Central memory CD8-positive, alpha-beta T cell (primary cell): ENCODE data around the gene ATL3.
"Not testable (repeated sequence)": the region's sequence is repeated elsewhere in the genome, so short reads cannot be mapped to it uniquely, and the experiment has no call there.

Experiments used
- ATAC-seq: fragments of 150-1000 bp; cut with Tn5 transposase; replicated peaks from 2 replicates; pipeline ENCODE4 v1.10.0; 2022; ENCODE audit warnings: mild to moderate bottlenecking, moderate FRiP score, moderate number of reproducible peaks; ENCODE audit not compliant: poor library complexity, severe bottlenecking; ENCODE audit errors: extremely low read depth
- DNase-seq, 2 donors: peaks; one replicate each; pipeline ENCODE4 v3.0.0; 2021; ENCODE audit warnings: low spot score in 2 of 2
- H3K27ac Mint-ChIP-seq: one replicate; pipeline ENCODE4 v1.8.0; 2022; ENCODE audit warnings: low read depth, mild to moderate bottlenecking, moderate library complexity, mixed read lengths
- H3K27me3 Mint-ChIP-seq: one replicate; pipeline ENCODE4 v1.8.0; 2022; ENCODE audit warnings: mixed read lengths
- H3K36me3 Mint-ChIP-seq: one replicate; pipeline ENCODE4 v1.8.0; 2022; ENCODE audit warnings: mild to moderate bottlenecking, moderate library complexity, mixed read lengths; ENCODE audit not compliant: insufficient read depth
- H3K4me1 Mint-ChIP-seq: one replicate; pipeline ENCODE4 v1.8.0; 2022; ENCODE audit warnings: mixed read lengths
- H3K4me3 Mint-ChIP-seq: one replicate; pipeline ENCODE4 v1.8.0; 2022; ENCODE audit warnings: mild to moderate bottlenecking, moderate library complexity, mixed read lengths
- H3K9me3 Mint-ChIP-seq: one replicate; pipeline ENCODE4 v1.8.0; 2022; ENCODE audit warnings: mixed read lengths

ATL3 gene

DNA sequence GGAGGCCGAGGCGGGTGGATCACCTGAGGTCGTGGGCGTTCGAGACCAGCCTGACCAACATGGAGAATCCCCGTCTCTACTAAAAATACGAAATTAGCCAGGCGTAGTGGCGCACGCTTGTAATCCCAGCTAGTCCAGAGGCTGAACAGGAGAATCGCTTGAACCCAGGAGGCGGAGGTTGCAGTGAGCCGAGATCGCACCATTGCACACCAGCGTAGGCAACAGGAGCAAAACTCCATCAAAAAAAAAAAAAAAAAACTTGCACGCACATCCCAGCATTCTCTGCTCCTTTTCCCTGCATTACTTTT, 934 bp upstream of the ATL3 start:
- no peaks in the 10 kb centered on the region for H3K9me3 Mint-ChIP-seq
- ATAC-seq: no peak
- peaks cover 24% of the 10 kb centered on the region for H3K4me1 Mint-ChIP-seq
- no peaks in the 10 kb centered on the region for H3K27me3 Mint-ChIP-seq
- no peaks in the 10 kb centered on the region for H3K36me3 Mint-ChIP-seq
- DNase-seq: no peak
- H3K4me3 Mint-ChIP-seq: peak overlapping the region; percentile 85
- H3K27ac Mint-ChIP-seq: no peak overlapping the region

DNA sequence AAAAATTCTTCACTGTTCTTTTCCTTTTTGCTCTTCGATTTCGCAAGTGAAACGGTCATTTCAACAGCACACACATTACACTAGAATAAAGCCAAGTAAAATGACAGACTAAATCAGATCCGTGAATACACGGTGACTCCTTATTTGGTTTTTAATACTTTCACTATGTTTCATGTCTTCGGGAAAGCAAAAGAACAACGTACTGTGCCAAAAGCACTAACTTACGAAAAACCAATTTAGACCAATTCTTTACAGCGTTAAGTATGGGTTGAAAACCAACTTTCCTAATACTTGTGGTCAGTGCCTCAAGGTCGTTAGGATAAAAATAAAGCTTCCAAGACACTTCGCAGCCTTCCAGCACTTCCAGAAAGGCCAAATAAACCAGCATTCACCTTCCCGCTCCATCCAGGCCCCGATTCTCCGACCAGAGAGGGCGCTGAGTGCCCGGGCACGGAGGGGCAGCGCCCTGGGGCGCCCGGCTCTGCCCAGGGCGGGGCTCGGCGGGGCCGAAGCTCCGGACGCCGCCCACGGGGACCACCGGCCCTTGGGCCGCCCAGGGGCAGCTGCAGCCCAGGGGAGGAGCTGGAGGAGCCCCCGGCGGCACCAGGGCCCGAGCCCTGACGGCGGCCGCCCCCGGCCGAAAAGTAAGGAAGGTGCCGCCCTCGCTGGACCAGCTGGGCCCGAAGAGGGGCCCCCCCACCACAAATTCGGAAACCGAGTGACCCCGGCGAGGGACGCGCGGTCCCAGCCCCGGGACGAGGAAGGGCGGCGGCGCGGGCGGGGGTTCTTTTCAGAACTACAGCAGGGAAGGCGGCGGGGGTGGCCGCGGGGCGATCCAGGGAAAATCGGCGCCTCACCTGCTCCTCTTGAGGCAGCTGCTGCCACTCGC, 499 bp downstream of the ATL3 start:
- Mint-ChIP-seq H3K27me3 (no peaks in the 10 kb centered on the region), H3K27ac (peak overlapping the region; percentile 71), H3K4me3 (peak overlapping the region; percentile 85), H3K9me3 (no peaks in the 10 kb centered on the region), H3K36me3 (no peaks in the 10 kb centered on the region), H3K4me1 (peaks cover 24% of the 10 kb centered on the region)
- ATAC-seq (peak; percentile 17), DNase-seq (no peak)

DNA sequence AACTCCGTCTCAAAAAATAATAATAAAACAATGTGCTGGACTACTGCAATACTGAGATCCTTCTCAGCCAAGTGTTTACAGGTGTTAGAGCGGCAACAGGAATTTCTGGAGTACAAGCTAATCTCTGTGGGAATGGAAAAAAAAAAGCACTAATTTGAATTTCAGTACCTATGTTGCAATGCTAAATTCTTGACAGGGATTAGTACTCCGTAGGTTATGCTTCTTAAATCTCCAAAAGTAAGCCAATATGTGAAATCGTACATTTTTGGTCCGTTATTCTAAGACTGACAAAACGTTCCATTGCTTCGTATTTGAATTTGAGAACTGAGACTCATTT, 1.1 kb downstream of the ATL3 start:
- Mint-ChIP-seq H3K4me1 (peaks cover 24% of the 10 kb centered on the region), H3K4me3 (peak overlapping the region; percentile 85), H3K27me3 (no peaks in the 10 kb centered on the region), H3K9me3 (no peaks in the 10 kb centered on the region), H3K27ac (peak overlapping the region; percentile 71), H3K36me3 (no peaks in the 10 kb centered on the region)
- no peak for DNase-seq
- no peak for ATAC-seq

- H3K4me3 Mint-ChIP-seq: no peak overlapping the region
- ATAC-seq (no peak), DNase-seq (no peak)
- no peaks in the 10 kb centered on the region for H3K9me3 Mint-ChIP-seq
- H3K27me3 Mint-ChIP-seq: no peaks in the 10 kb centered on the region
- no peak overlapping the region for H3K27ac Mint-ChIP-seq
- H3K4me1 Mint-ChIP-seq: peaks cover 37% of the 10 kb centered on the region
- H3K36me3 Mint-ChIP-seq: no peaks in the 10 kb centered on the region
These were observed 3.0 kb downstream of the ATL3 start for GRCh38 chr11:63667995-63668795.

- Mint-ChIP-seq H3K4me1 (peaks cover 38% of the 10 kb centered on the region), H3K27me3 (no peaks in the 10 kb centered on the region), H3K9me3 (no peaks in the 10 kb centered on the region), H3K4me3 (no peak overlapping the region), H3K36me3 (no peaks in the 10 kb centered on the region), H3K27ac (no peak overlapping the region)
- DNase-seq (no peak), ATAC-seq (no peak)
These were observed 4.3 kb downstream of the ATL3 start for GRCh38 chr11:63666874-63667273.

- peaks cover 3% of the 10 kb centered on the region for H3K36me3 Mint-ChIP-seq
- no peak overlapping the region for H3K4me3 Mint-ChIP-seq
- no peak for DNase-seq
- ATAC-seq: no peak
- no peaks in the 10 kb centered on the region for H3K27me3 Mint-ChIP-seq
- no peaks in the 10 kb centered on the region for H3K9me3 Mint-ChIP-seq
- H3K27ac Mint-ChIP-seq: no peak overlapping the region
- H3K4me1 Mint-ChIP-seq: peaks cover 38% of the 10 kb centered on the region
These were observed 7.4 kb downstream of the ATL3 start for GRCh38 chr11:63663809-63664208.

GRCh38 chr11:63660972-63661371, 10.2 kb downstream of the ATL3 start:
- peaks cover 15% of the 10 kb centered on the region for H3K36me3 Mint-ChIP-seq
- H3K4me1 Mint-ChIP-seq: peaks cover 33% of the 10 kb centered on the region
- H3K27me3 Mint-ChIP-seq: no peaks in the 10 kb centered on the region
- H3K9me3 Mint-ChIP-seq: no peaks in the 10 kb centered on the region
- peak overlapping the region; percentile 78 for H3K27ac Mint-ChIP-seq
- DNase-seq: no peak
- no peak overlapping the region for H3K4me3 Mint-ChIP-seq
- ATAC-seq: no peak

DNA sequence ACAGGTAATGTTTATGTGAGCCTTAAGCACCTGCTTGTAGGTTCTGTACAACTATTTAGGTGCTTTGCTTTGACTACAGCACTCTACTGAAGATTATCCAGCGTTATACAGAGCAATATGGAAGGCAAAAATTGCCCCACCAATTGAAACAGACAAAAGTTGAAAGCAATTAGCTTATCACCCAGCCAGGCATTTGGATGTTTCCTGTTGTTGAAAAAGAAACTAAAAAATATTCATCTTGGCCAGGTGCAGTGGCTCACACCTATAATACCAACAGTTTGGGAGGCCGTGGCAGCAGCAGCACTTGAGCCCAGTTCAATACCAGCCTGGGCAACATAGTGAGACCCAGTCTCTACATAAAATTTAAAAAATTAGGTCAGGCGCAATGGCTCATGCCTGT, 18.5 kb downstream of the ATL3 start:
- Mint-ChIP-seq H3K27me3 (no peaks in the 10 kb centered on the region), H3K36me3 (peaks cover 43% of the 10 kb centered on the region), H3K9me3 (no peaks in the 10 kb centered on the region), H3K4me1 (peaks cover 21% of the 10 kb centered on the region), H3K4me3 (no peak overlapping the region), H3K27ac (peak overlapping the region; percentile 32)
- DNase-seq: no peak
- ATAC-seq: no peak

DNA sequence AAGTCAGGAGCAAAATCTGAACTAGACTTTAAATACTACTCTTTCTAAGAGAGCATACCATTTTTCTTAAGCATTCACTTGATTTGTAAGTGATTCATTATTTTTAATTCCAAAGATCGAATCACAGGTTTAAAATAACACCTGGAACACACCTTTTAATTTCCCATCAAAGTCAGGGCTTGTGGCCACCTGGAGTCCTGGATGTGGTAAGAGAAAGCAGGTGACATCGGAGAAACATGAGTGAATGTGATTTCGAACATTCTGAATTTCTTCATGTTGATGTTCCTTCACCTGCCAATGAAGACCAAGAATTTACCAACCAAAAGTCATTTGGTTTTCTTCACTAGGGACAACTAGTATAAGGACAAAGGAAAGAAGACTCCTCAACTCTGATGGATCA, 28.0 kb downstream of the ATL3 start:
- no peaks in the 10 kb centered on the region for H3K27me3 Mint-ChIP-seq
- H3K27ac Mint-ChIP-seq: no peak overlapping the region
- no peak for DNase-seq
- H3K4me1 Mint-ChIP-seq: no peaks in the 10 kb centered on the region
- no peaks in the 10 kb centered on the region for H3K9me3 Mint-ChIP-seq
- H3K36me3 Mint-ChIP-seq: peaks cover 39% of the 10 kb centered on the region
- no peak for ATAC-seq
- H3K4me3 Mint-ChIP-seq: no peak overlapping the region

DNA sequence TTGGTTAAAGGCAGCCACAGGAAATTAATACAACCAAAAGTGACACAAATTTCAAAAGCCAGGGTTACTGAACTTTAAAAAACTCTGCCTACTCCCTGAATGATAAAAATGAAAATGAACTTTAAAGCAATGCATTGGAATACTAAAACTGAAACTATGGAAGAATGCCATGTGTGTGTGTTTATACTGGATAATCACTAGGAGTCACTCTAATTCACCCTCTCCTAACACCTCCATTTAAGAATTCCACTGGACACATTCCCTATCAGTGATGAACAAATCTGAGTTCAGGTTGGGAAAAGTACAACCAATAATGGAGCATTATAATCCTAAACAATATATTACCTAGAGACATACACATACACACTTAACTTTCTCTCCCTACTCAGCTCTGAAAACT, 29.4 kb downstream of the ATL3 start:
- DNase-seq: no peak
- Mint-ChIP-seq H3K4me1 (no peaks in the 10 kb centered on the region), H3K36me3 (peaks cover 32% of the 10 kb centered on the region), H3K27me3 (no peaks in the 10 kb centered on the region), H3K27ac (no peak overlapping the region), H3K9me3 (no peaks in the 10 kb centered on the region), H3K4me3 (no peak overlapping the region)
- no peak for ATAC-seq

GRCh38 chr11:63639199-63639832, 31.9 kb downstream of the ATL3 start:
- no peak for DNase-seq
- peaks cover 6% of the 10 kb centered on the region for H3K4me1 Mint-ChIP-seq
- H3K36me3 Mint-ChIP-seq: peaks cover 28% of the 10 kb centered on the region
- ATAC-seq: no peak
- H3K27ac Mint-ChIP-seq: peak overlapping the region; percentile 11
- H3K27me3 Mint-ChIP-seq: no peaks in the 10 kb centered on the region
- no peak overlapping the region for H3K4me3 Mint-ChIP-seq
- no peaks in the 10 kb centered on the region for H3K9me3 Mint-ChIP-seq

GRCh38 chr11:63638436-63638835, 32.7 kb downstream of the ATL3 start:
- not testable (repeated sequence) for H3K9me3 Mint-ChIP-seq, DNase-seq, H3K4me3 Mint-ChIP-seq, ATAC-seq, H3K27me3 Mint-ChIP-seq, H3K27ac Mint-ChIP-seq, H3K4me1 Mint-ChIP-seq
- H3K36me3 Mint-ChIP-seq: peaks cover 26% of the 10 kb centered on the region
